GM15510 (cell line): ENCODE results near the gene ANKRD63.

ENCODE experiments used
- POLR2A ChIP-seq: IDR thresholded peaks from 3 replicates; pipeline ENCODE4 v1.6.1; 2011; ENCODE audit warnings: borderline replicate concordance; ENCODE audit not compliant: insufficient read length; ENCODE audit errors: extremely low read depth

Gene ANKRD63

DNA sequence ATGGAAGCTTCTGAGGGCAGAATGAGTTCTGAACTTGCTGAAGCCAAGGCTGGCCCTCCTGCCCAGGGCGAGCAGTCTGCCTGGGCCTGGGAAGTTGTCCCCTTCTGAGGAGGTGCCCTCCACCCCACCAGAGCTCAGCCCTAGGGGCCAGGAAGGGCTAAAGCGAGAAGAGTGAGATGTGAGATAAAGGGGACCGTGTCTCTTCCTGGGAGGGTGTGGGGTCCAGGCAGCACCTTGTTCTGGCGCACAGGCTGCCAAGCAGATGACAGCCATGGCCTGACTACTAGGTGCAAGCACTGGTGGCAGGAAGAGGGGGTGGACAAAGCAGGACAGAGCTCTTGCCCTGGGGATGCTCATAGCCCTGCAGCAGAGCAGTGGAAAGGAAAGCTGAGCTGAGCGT lies 40.3 kb downstream of the ANKRD63 start:
- no peak for TF ChIP-seq POLR2A

GRCh38 chr15:40242213-40242599 lies 40.7 kb downstream of the ANKRD63 start:
- TF ChIP-seq POLR2A: no peak

DNA sequence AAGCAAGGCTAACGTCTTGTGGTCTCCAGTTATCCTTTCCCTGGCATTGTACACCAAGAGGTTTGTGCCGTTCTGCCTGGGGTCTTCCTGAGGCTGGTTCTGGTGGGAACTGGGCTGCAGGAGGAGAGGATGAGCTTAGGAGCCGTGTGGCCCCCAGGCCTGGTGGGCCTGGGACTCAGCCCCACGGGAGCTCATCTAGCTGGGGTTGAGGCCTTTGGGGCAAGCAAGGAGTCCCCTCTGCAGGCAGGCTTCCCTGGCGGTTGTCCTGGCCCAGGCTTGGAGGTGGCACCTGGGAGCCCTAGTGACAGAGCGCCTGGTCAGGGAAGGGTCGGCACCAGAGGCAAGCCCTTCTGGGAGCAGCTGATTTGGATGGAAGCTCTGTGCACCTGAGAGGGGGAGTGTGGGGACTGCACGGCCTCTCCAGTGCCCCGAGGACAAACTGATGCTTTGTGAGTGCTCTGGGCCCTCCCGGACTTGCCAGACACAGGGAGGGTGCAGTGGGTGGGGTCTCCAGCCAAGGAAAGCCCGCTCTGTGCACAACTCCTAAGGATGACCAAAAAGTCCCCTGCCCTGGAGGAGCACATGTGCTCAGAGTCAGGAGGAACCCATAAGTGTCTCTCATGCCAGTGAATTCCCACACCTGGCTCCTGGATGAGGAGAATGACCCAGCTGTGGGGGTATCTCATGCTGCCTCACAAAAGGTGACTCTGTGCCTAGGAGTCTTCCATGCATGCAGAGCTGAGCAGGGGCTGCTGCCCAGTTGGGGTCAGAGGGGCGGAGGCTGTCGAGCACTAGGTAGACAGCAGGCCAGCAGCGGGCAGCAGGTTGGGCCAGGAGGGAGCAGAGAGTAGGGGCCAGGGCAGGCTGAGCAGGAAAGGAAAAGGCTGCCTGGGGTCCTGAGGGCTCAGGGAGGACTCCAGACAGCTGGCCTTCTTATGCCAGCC lies 41.3 kb downstream of the ANKRD63 start:
- TF ChIP-seq POLR2A: no peak

- TF ChIP-seq POLR2A: no peak
These were observed 42.1 kb downstream of the ANKRD63 start for GRCh38 chr15:40240619-40241221.

GRCh38 chr15:40239693-40240618 lies 42.9 kb downstream of the ANKRD63 start:
- TF ChIP-seq POLR2A: no peak

DNA sequence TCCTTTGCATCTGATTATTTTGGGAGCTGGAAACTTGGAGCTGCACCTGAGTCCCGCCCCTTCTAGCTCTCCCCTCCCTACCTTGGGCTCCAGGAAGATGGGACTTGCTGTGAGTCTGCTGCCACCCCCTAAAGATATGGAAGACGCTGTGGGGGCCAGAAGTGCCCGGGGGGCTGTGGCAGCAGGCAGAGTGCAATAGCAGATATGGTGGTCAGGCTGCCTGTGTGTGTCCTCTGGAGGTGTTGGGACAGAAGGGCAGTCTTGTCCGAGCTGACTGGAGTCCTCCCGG lies 43.5 kb downstream of the ANKRD63 start:
- TF ChIP-seq POLR2A: no peak

GRCh38 chr15:40238532-40239403 lies 44.1 kb downstream of the ANKRD63 start, which contains the start of gene PAK6:
Gene PAK6 (plus strand): TSS chr15:40239063. CDS start chr15:40264786, 25,723 bp downstream.
- TF ChIP-seq POLR2A: no peak

DNA sequence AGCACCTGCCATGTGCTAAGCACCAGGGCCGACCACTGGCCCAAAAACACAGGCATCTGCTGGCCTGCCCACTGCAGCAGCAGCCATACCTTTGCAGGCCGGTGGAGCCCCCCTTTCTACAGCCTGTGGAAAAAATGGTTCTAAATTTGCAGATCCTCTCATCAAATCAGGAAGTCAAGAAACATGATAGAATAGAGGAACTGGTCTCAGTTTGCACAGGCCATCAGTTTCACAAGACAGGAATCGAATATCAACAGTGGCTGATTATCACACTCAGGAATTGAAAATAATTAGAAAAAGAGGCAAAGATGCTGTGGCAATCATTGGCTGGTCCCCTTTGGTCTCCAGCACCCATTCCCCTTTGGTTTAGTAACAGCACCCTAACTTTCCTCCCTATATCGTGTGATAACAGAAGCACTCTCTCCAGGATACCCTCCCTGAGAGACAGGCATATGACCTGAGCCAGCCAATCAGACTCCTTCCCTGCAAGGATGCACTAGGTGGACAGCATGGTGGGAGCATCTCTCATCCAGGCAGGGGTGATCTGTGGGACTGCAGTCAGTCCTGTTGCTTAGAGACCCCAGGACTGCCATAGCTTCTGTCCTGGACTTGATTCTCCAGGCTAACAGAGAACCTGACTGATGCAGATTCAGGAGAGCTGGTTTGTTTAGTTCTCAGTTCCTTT lies 47.5 kb downstream of the ANKRD63 start:
- TF ChIP-seq POLR2A: no peak

- no peak for TF ChIP-seq POLR2A
These were observed 48.1 kb downstream of the ANKRD63 start for GRCh38 chr15:40234783-40235182.

GRCh38 chr15:40233727-40234577 lies 48.9 kb downstream of the ANKRD63 start:
- no peak for TF ChIP-seq POLR2A

GRCh38 chr15:40232625-40233070 lies 50.2 kb downstream of the ANKRD63 start:
- TF ChIP-seq POLR2A: no peak
